CD4-positive, alpha-beta T cell (primary cell): Measurements from ENCODE around the gene DNAJC5G. TPM values are rescaled to one million over a fixed set of nuclear protein-coding genes. Genes with fewer than 3 reads are reported as not detected.

Experiments
- ATAC-seq: fragments of 200-7000 bp; cut with Tn5 transposase; one replicate; pipeline ENCODE4 v1.10.0; 2022; ENCODE audit warnings: mild to moderate bottlenecking; ENCODE audit not compliant: poor library complexity
- CTCF ChIA-PET: fragments of 350-600 bp; sonication (Branson Sonifier 250); formaldehyde crosslinking; loops from one replicate; lab custom pipeline; 2021; ENCODE audit warnings: antibody characterized with exemption, inconsistent platforms; lab: Charles Lee
- POLR2A ChIA-PET: fragments of 350-600 bp; sonication (Branson Sonifier 250); formaldehyde crosslinking; loops from one replicate; lab custom pipeline; 2021; ENCODE audit warnings: antibody characterized with exemption, inconsistent platforms; lab: Charles Lee
- DNase-seq, 14 experiments: peaks; one replicate each; pipeline ENCODE4 v3.0.0-alpha.2; 2013 to 2020; ENCODE audit warnings: mixed read lengths in 2 of 14
- H3K27ac ChIP-seq, 2 donors: one replicate each; pipeline versions ENCODE4 v1.5.1 to v1.7.0; 2013; ENCODE audit warnings: low read length in 2 of 2, low read depth in 1 of 2, mild to moderate bottlenecking in 1 of 2
- H3K27me3 ChIP-seq, 2 experiments: 1 replicate in 1 of 2; 2 replicates in 1 of 2; pipeline versions ENCODE4 v1.6.1 to v1.7.0; 2013; ENCODE audit warnings: low read length in 2 of 2, control low read depth in 1 of 2, mild to moderate bottlenecking in 1 of 2, moderate library complexity in 1 of 2; ENCODE audit not compliant: insufficient read depth in 2 of 2, control insufficient read depth in 1 of 2
- H3K36me3 ChIP-seq: one replicate; pipeline ENCODE4 v1.6.1; 2013; ENCODE audit warnings: low read length, control low read depth; ENCODE audit not compliant: insufficient read depth
- H3K4me1 ChIP-seq: one replicate; pipeline ENCODE4 v1.6.1; 2013; ENCODE audit warnings: low read length, control low read depth; ENCODE audit not compliant: insufficient read depth
- H3K4me3 ChIP-seq: one replicate; pipeline ENCODE4 v1.5.1; 2013; ENCODE audit warnings: mild to moderate bottlenecking, low read length, moderate library complexity
- H3K9me3 ChIP-seq, 2 experiments: 1 replicate in 1 of 2; 2 replicates in 1 of 2; pipeline versions ENCODE4 v1.6.1 to v1.7.0; 2013; ENCODE audit warnings: low read length in 2 of 2, mild to moderate bottlenecking in 2 of 2, control low read depth in 1 of 2, moderate library complexity in 1 of 2; ENCODE audit not compliant: control insufficient read depth in 1 of 2, insufficient read depth in 1 of 2
- H3K27ac Mint-ChIP-seq: one replicate; pipeline ENCODE4 v1.8.0; 2020; ENCODE audit warnings: mixed read lengths
- H3K27me3 Mint-ChIP-seq: one replicate; pipeline ENCODE4 v1.8.0; 2021; ENCODE audit warnings: mixed read lengths
- H3K36me3 Mint-ChIP-seq: one replicate; pipeline ENCODE4 v1.8.0; 2021; ENCODE audit warnings: low read depth, mixed read lengths
- H3K4me1 Mint-ChIP-seq: one replicate; pipeline ENCODE4 v1.8.0; 2021; ENCODE audit warnings: low read depth, mixed read lengths
- H3K4me3 Mint-ChIP-seq: one replicate; pipeline ENCODE4 v1.8.0; 2020; ENCODE audit warnings: mild to moderate bottlenecking, mixed read lengths
- H3K9me3 Mint-ChIP-seq: one replicate; pipeline ENCODE4 v1.8.0; 2020; ENCODE audit warnings: mixed read lengths
- CTCF ChIP-seq: fragments of 200-600 bp; IDR thresholded peaks from one replicate; pipeline ENCODE4 v1.8.0; 2022; ENCODE audit warnings: antibody characterized with exemption, mild to moderate bottlenecking
- intact Hi-C, 2 experiments: fragments of 100-400 bp; cut with DNase I in 1 of 2; cut with micrococcal nuclease in 1 of 2; formaldehyde crosslinking; loops; one replicate each; pipeline versions ENCODE4 v1.15.1 to v1.9.0; 2023 to 2025; cut with DNase I, micrococcal nuclease
- total RNA-seq, 174 experiments: library from RNA in 2 of 174; stranded (reverse) in 2 of 174; gene quantifications; one replicate each; pipeline ENCODE4 v1.2.3 and lab custom pipeline; 2021 to 2026

Gene DNAJC5G
- total RNA-seq, 2 experiments from 2014 or later: not detected

- H3K27ac ChIP-seq: no peak overlapping the region
- DNase-seq (peak in 6 of 14 experiments; percentile 7 to 75 (median 65)), ATAC-seq (peak; percentile 76)
- Mint-ChIP-seq H3K27me3 (peaks cover 44% of the 10 kb centered on the region), H3K4me1 (peaks cover 10% of the 10 kb centered on the region), H3K4me3 (peak overlapping the region; percentile 84), H3K27ac (peak overlapping the region; percentile 45), H3K9me3 (no peaks in the 10 kb centered on the region), H3K36me3 (no peaks in the 10 kb centered on the region)
- H3K36me3 ChIP-seq: no peaks in the 10 kb centered on the region
- peaks cover 23 to 26% of the 10 kb centered on the region in 2 experiments for H3K27me3 ChIP-seq
- peaks cover 20% of the 10 kb centered on the region for H3K4me1 ChIP-seq
- ChIA-PET POLR2A (interaction anchor here (0.6 to 1.6 kb wide), 10 partner anchors 20 to 876 kb away, joined by 3 to 12 read pairs (median 4); partner anchors contain the start of genes ABHD1, AGBL5 and MPV17), CTCF (interaction anchor here (0.6 to 2.0 kb wide), 28 partner anchors 9 to 457 kb away, joined by 3 to 12 read pairs (median 4); partner anchors contain the start of genes AGBL5, EIF2B4, GTF3C2 and MPV17)
- H3K9me3 ChIP-seq: peaks cover 0 to 10% of the 10 kb centered on the region in 2 experiments
- intact Hi-C loops: loop anchor here (1.0 to 5.0 kb wide), 5 partner anchors 53 to 341 kb away; no protein-coding TSS in a partner anchor
- peak; percentile 97 for TF ChIP-seq CTCF
- peak overlapping the region; percentile 39 for H3K4me3 ChIP-seq
Measured at GRCh38 chr2:27303093-27304025, 28.1 kb downstream of the DNAJC5G start.

- ChIA-PET CTCF (no interaction called here), POLR2A (no interaction called here)
- Histone ChIP-seq H3K4me3 (no peak overlapping the region), H3K36me3 (peaks cover 3% of the 10 kb centered on the region), H3K4me1 (peaks cover 20% of the 10 kb centered on the region), H3K9me3 (peaks cover 0 to 10% of the 10 kb centered on the region in 2 experiments), H3K27me3 (peaks cover 24 to 27% of the 10 kb centered on the region in 2 experiments), H3K27ac (no peak overlapping the region)
- H3K4me3 Mint-ChIP-seq: no peak overlapping the region
- H3K4me1 Mint-ChIP-seq: peaks cover 10% of the 10 kb centered on the region
- DNase-seq: no peak
- intact Hi-C loops: loop anchor here (2.0 to 5.0 kb wide), 2 partner anchors 206 to 342 kb away; no protein-coding TSS in a partner anchor
- H3K9me3 Mint-ChIP-seq: no peaks in the 10 kb centered on the region
- TF ChIP-seq CTCF: no peak
- no peak overlapping the region for H3K27ac Mint-ChIP-seq
- peaks cover 31% of the 10 kb centered on the region for H3K27me3 Mint-ChIP-seq
- ATAC-seq: no peak
- peaks cover 5% of the 10 kb centered on the region for H3K36me3 Mint-ChIP-seq
Measured at GRCh38 chr2:27304488-27305240, 29.4 kb downstream of the DNAJC5G start.

GRCh38 chr2:27305516-27305915 is 30.3 kb downstream of the DNAJC5G start:
- intact Hi-C loops: loop anchor here in 1 of 2 experiments (2.0 kb wide), 1 partner anchor 207 kb away; no protein-coding TSS in a partner anchor
- peaks cover 20% of the 10 kb centered on the region for H3K4me1 ChIP-seq
- H3K27ac ChIP-seq: no peak overlapping the region
- H3K27me3 ChIP-seq: peaks cover 24 to 27% of the 10 kb centered on the region in 2 experiments
- DNase-seq (no peak), ATAC-seq (no peak)
- no peak for TF ChIP-seq CTCF
- peaks cover 0 to 10% of the 10 kb centered on the region in 2 experiments for H3K9me3 ChIP-seq
- ChIA-PET POLR2A (no interaction called here), CTCF (no interaction called here)
- H3K4me3 ChIP-seq: no peak overlapping the region
- peaks cover 6% of the 10 kb centered on the region for H3K36me3 ChIP-seq
- peaks cover 7% of the 10 kb centered on the region for H3K36me3 Mint-ChIP-seq
- no peak overlapping the region for H3K4me3 Mint-ChIP-seq
- H3K27ac Mint-ChIP-seq: no peak overlapping the region
- peaks cover 10% of the 10 kb centered on the region for H3K4me1 Mint-ChIP-seq
- H3K27me3 Mint-ChIP-seq: peaks cover 31% of the 10 kb centered on the region
- no peaks in the 10 kb centered on the region for H3K9me3 Mint-ChIP-seq
